Measurements from ENCODE around the gene TSSK6.

Gene TSSK6

DNA sequence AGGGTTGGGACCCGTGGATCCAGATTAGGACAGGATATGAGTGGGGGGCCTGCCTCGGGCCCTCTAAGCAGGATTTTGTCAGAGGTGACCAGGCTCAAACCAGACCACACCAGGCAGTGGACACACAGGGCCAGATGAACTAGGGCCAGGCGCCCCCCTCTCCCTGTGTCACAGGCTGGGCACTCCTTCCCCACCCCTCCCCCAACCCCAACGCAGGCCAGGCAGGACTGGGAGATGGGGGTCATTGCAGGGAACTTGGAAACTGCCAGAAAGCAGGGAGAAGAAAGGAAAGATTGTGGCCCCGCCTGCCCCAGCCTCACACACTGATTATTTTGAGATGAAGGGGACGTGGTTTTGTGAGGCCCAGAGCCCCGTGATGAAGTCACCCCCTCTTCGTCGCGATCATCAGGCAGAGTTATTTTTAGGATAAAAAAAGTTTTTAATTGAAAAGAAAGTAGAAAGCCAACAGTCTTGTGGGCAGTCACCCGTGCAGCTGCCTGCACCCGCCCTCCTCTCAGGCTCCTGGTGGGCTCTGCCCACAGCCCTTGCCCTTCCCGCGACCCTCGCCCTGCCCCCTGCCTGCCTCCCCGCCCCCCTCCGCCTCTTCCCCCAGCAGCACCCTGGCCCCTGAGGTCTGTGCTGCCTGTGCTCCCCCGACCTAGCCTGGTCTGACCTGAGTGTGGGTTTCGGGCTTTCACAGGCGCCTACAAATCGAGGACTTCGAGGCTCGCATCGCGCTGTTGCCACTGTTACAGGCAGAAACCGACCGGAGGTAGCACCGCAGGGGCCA lies 11.4 kb upstream of the TSSK6 start:
- Histone ChIP-seq H3K4me3 (ENCODE audit: low read depth, low read length) (no peak overlapping the region), H3K4me1 (ENCODE audit: control insufficient read depth, insufficient read depth, low read length) (no peaks in the 10 kb centered on the region), H3K27me3 (ENCODE audit: control insufficient read depth, insufficient read depth, low read length) (no peaks in the 10 kb centered on the region), H3K36me3 (ENCODE audit: control insufficient read depth, insufficient read depth, low read length) (peaks cover 24% of the 10 kb centered on the region), H3K9ac (ENCODE audit: low read depth, low read length) (no peak overlapping the region), H3K9me3 (ENCODE audit: control insufficient read depth, insufficient read depth, low read length) (no peaks in the 10 kb centered on the region)

DNA sequence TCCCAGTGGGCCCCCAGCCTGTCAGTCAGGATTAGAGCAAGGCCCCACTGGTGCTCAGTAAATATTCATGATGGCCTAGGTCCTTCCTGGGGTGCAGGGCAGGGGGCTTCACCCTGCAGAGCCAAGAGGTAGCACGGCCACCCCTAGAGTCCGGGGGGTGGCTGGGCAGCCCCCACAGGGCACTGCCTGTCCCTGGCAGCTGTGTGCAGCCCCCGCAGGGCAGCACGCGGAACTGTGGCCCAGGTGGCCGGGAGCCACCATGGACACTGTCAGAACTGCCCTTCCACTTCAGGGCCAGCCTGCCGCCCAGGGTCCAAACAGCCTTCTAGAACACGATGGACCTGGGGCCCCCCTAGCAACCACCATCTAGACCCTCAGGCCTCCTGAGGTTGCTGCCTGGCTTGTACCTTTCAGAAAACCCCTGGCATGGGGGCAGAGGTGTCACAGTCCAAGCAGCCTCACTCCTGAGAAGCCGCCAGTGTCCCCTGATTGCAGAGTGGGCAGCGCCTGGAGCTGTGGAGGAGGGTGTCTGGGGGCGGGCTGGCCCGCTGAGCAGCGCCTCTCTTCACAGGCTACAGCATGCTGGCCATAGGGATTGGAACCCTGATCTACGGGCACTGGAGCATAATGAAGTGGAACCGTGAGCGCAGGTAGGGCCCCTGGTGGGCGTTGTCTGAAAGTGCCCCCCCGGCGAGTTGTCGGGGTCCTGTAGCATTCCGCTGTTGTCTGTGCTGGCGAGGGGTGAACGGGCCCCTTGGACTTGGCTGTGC lies 10.4 kb upstream of the TSSK6 start:
- H3K36me3 ChIP-seq (ENCODE audit: control insufficient read depth, insufficient read depth, low read length): peaks cover 24% of the 10 kb centered on the region
- H3K4me1 ChIP-seq (ENCODE audit: control insufficient read depth, insufficient read depth, low read length): no peaks in the 10 kb centered on the region
- H3K9ac ChIP-seq (ENCODE audit: low read depth, low read length): no peak overlapping the region
- H3K27me3 ChIP-seq (ENCODE audit: control insufficient read depth, insufficient read depth, low read length): no peaks in the 10 kb centered on the region
- no peaks in the 10 kb centered on the region for H3K9me3 ChIP-seq (ENCODE audit: control insufficient read depth, insufficient read depth, low read length)
- no peak overlapping the region for H3K4me3 ChIP-seq (ENCODE audit: low read depth, low read length)

DNA sequence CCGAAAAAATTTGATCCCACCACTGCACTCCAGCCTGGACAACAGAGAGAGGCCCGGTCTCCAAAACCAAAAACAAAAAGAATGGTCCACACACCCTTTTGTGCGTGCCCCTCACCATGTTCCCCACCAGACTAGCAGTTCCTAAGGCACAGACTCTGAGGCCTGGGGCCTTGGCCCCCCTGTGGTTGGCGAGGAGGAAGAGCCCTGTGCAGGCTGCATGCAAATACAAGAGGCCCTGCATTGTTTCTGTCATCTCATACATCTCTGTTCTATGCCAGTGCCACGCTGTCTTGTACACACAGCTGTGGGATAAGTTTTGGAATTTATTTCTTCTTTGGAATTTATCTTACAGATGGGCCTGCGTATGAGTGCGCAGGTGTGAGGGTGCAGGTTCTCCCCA lies 8.7 kb upstream of the TSSK6 start:
- Histone ChIP-seq H3K9me3 (ENCODE audit: control insufficient read depth, insufficient read depth, low read length) (no peaks in the 10 kb centered on the region), H3K27me3 (ENCODE audit: control insufficient read depth, insufficient read depth, low read length) (no peaks in the 10 kb centered on the region), H3K9ac (ENCODE audit: low read depth, low read length) (no peak overlapping the region), H3K4me3 (ENCODE audit: low read depth, low read length) (no peak overlapping the region), H3K36me3 (ENCODE audit: control insufficient read depth, insufficient read depth, low read length) (peaks cover 30% of the 10 kb centered on the region), H3K4me1 (ENCODE audit: control insufficient read depth, insufficient read depth, low read length) (no peaks in the 10 kb centered on the region)

DNA sequence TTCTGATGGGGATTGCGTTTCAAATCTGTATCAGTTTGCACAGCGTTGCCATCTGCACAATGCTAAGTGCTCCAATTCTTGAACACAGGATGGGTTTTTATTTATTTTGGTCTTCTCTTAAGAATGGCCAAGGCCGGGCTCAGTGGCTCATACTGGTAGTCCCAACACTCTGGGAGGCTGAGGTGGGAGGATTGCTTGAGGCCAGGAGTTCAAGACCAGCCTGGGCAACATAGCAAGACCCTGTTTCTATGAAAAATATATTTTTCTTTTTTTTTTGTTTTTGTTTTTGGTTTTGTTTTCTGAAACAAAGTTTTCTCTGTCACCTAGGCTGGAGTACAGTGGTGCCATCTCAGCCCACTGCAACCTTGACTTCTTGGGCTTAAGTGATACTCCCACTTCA lies 7.8 kb upstream of the TSSK6 start:
- peaks cover 27% of the 10 kb centered on the region for H3K36me3 ChIP-seq (ENCODE audit: control insufficient read depth, insufficient read depth, low read length)
- no peak overlapping the region for H3K4me3 ChIP-seq (ENCODE audit: low read depth, low read length)
- H3K4me1 ChIP-seq (ENCODE audit: control insufficient read depth, insufficient read depth, low read length): no peaks in the 10 kb centered on the region
- H3K9ac ChIP-seq (ENCODE audit: low read depth, low read length): no peak overlapping the region
- no peaks in the 10 kb centered on the region for H3K9me3 ChIP-seq (ENCODE audit: control insufficient read depth, insufficient read depth, low read length)
- no peaks in the 10 kb centered on the region for H3K27me3 ChIP-seq (ENCODE audit: control insufficient read depth, insufficient read depth, low read length)

DNA sequence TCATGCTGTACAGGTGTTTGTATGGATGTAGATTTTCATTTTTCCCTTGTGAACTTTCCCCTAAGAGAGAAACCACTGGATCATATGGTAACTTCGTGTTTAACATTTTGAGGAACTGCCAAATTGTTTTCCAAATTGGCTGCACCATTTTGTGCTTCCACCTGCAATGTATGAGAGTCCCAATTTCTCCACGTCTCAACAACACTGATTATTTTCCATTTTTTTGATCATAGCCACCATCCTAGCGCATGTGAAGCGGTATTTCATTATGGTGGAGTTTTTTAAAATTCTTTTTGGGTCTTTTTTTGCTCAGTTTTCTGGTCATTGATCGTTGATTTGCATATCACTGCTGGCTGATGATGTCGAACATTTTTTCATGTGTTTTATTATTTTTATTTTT lies 5.6 kb upstream of the TSSK6 start:
- no peak overlapping the region for H3K4me3 ChIP-seq (ENCODE audit: low read depth, low read length)

DNA sequence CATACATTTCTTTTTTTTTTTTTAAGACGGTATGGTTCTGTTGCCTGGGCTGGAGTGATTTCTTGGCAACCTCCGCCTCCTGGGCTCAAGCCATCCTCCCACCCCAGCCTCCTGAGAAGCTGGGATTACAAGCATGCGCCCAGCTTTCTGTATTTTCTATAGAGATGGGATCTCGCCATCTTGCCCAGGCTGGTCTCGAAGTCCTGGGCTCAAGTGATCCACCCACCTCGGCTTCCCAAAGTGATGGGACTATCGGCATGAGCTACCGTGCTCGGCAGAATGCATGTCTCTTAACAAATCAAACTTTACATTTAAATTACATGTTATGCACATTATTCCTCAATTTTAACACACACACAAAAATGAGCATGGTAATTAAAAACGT lies 1.9 kb upstream of the TSSK6 start:
- Histone ChIP-seq H3K9me3 (ENCODE audit: control insufficient read depth, insufficient read depth, low read length) (no peaks in the 10 kb centered on the region), H3K4me1 (ENCODE audit: control insufficient read depth, insufficient read depth, low read length) (peaks cover under 1% of the 10 kb centered on the region), H3K27me3 (ENCODE audit: control insufficient read depth, insufficient read depth, low read length) (no peaks in the 10 kb centered on the region), H3K4me3 (ENCODE audit: low read depth, low read length) (peak overlapping the region; percentile 67), H3K9ac (ENCODE audit: low read depth, low read length) (no peak overlapping the region), H3K36me3 (ENCODE audit: control insufficient read depth, insufficient read depth, low read length) (peaks cover 13% of the 10 kb centered on the region)

More for the DNA sequence above, 5.6 kb upstream of the TSSK6 start:
- Histone ChIP-seq H3K4me1 (ENCODE audit: control insufficient read depth, insufficient read depth, low read length) (no peaks in the 10 kb centered on the region), H3K27me3 (ENCODE audit: control insufficient read depth, insufficient read depth, low read length) (no peaks in the 10 kb centered on the region), H3K36me3 (ENCODE audit: control insufficient read depth, insufficient read depth, low read length) (peaks cover 13% of the 10 kb centered on the region), H3K9ac (ENCODE audit: low read depth, low read length) (no peak overlapping the region), H3K9me3 (ENCODE audit: control insufficient read depth, insufficient read depth, low read length) (no peaks in the 10 kb centered on the region)

DNA sequence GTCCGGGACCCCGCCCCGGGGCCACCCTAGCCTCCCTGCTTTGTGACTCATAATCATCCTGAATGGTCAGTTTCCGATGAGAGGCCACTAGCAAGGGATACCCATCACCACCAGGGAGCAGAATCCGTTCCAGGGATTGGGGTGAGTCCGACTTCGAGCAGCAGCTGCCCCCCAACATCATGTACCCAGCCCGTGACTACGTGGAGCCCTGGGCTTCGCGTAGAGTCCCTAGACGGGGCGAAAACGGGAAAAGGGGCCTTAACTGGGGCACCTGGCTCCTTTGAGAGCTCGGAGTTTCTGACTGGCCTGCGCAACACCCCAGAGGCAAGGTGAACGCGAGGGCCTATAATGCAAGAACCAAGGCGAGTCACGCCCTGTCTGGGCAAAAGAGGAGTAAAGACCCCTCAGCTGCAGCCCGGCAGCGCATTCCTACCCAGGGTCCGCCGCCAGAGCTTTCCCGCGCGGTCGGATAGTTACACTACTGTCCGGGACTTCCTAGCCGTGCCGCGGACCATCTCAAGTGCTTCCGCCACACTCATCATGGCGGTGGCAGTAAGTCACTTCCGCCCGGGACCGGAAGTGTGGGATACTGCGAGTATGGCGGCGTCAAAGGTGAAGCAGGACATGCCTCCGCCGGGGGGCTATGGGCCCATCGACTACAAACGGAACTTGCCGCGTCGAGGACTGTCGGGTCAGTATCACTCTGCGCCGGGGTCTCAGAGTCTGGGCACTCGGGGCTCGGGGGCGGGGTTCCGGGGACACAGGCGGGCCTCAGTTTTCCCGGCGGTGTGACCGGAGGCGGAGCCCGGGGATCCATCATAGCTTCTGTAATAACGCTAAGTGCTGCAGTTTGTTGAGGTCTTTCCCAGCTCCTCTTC lies 533 bp upstream of the TSSK6 start, which contains the start of gene NDUFA13:
TSS of gene NDUFA13 (plus strand) at position 584 of the 878 bp plus-strand sequence. CDS start at position 598, 14 bp downstream.
- peaks cover 13% of the 10 kb centered on the region for H3K36me3 ChIP-seq (ENCODE audit: control insufficient read depth, insufficient read depth, low read length)
- no peaks in the 10 kb centered on the region for H3K27me3 ChIP-seq (ENCODE audit: control insufficient read depth, insufficient read depth, low read length)
- H3K4me3 ChIP-seq (ENCODE audit: low read depth, low read length): peak within 1 kb of the TSS; percentile 67
- H3K9me3 ChIP-seq (ENCODE audit: control insufficient read depth, insufficient read depth, low read length): no peaks in the 10 kb centered on the region
- H3K4me1 ChIP-seq (ENCODE audit: control insufficient read depth, insufficient read depth, low read length): peaks cover 2% of the 10 kb centered on the region
- peak within 1 kb of the TSS; percentile 91 for H3K9ac ChIP-seq (ENCODE audit: low read depth, low read length)

DNA sequence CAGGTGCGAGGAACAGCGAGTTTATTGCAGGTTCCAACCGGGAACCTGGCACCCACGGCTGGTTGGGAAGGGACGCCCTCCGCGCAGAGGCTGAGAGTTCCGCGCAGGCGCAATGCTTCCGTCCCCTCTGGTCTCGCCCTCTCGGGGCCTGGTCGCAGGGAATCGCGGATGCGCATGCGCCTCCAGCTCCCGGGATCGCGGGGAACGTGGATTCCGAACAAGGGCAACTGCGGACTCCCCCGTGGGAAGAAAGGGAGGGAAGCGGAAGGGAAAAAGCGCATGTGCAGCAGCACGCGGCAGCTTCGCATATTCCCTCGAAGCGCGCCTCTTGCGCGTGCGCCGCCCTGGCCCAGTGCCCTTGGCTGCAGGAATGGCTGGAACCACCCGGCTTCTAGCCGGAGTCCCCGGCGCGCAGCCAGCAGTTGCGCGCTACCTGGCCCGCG lies 1.1 kb downstream of the TSSK6 start:
- H3K27me3 ChIP-seq (ENCODE audit: control insufficient read depth, insufficient read depth, low read length): no peaks in the 10 kb centered on the region
- no peak overlapping the region for H3K9ac ChIP-seq (ENCODE audit: low read depth, low read length)
- no peak overlapping the region for H3K4me3 ChIP-seq (ENCODE audit: low read depth, low read length)
- peaks cover 3% of the 10 kb centered on the region for H3K36me3 ChIP-seq (ENCODE audit: control insufficient read depth, insufficient read depth, low read length)
- no peaks in the 10 kb centered on the region for H3K9me3 ChIP-seq (ENCODE audit: control insufficient read depth, insufficient read depth, low read length)
- H3K4me1 ChIP-seq (ENCODE audit: control insufficient read depth, insufficient read depth, low read length): peaks cover 2% of the 10 kb centered on the region

DNA sequence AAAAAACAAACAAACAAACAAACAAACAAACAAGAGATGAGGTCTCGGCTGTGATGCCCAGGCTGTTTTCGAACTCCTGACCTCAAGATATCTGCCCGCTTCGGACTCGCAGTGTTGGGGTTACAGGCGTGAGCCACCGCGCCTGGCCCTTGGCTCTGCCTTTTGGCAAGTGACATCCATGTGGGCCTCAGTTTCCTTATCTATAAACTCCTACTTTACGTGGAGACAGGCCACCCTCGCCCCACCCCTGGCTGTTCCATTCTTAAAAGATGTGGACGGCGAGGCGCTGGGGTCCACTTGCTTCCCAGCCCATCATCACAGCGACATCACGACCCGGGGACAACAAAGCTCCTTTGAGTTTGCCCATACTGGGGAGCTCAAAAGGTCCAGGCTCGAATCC lies 1.7 kb downstream of the TSSK6 start:
- Histone ChIP-seq H3K27me3 (ENCODE audit: control insufficient read depth, insufficient read depth, low read length) (no peaks in the 10 kb centered on the region), H3K9ac (ENCODE audit: low read depth, low read length) (no peak overlapping the region), H3K4me1 (ENCODE audit: control insufficient read depth, insufficient read depth, low read length) (peaks cover 2% of the 10 kb centered on the region), H3K36me3 (ENCODE audit: control insufficient read depth, insufficient read depth, low read length) (no peaks in the 10 kb centered on the region), H3K9me3 (ENCODE audit: control insufficient read depth, insufficient read depth, low read length) (no peaks in the 10 kb centered on the region), H3K4me3 (ENCODE audit: low read depth, low read length) (no peak overlapping the region)

DNA sequence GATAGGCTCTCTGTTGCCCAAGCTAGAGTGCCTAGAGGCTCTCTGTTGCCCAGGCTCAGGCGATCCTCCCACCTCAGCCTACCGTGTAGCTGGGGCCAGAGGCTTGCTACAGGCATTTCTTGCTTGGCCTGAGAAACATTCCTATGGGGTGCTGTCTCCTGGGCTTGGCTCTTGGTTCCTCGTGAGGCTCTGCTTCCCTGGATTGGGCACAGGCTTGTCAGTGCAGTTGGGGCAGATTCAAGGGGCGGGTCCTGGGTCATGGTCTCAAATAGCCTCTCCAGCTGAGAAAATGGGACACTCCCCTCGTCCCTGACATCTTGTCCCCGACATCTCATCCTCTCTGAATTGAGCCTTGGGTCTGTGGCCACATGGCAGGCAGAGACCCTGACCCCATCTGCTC lies 4.9 kb downstream of the TSSK6 start:
- H3K4me1 ChIP-seq (ENCODE audit: control insufficient read depth, insufficient read depth, low read length): peaks cover 2% of the 10 kb centered on the region
- no peaks in the 10 kb centered on the region for H3K9me3 ChIP-seq (ENCODE audit: control insufficient read depth, insufficient read depth, low read length)
- no peak overlapping the region for H3K9ac ChIP-seq (ENCODE audit: low read depth, low read length)
- H3K36me3 ChIP-seq (ENCODE audit: control insufficient read depth, insufficient read depth, low read length): peaks cover 14% of the 10 kb centered on the region
- no peaks in the 10 kb centered on the region for H3K27me3 ChIP-seq (ENCODE audit: control insufficient read depth, insufficient read depth, low read length)
- H3K4me3 ChIP-seq (ENCODE audit: low read depth, low read length): no peak overlapping the region

DNA sequence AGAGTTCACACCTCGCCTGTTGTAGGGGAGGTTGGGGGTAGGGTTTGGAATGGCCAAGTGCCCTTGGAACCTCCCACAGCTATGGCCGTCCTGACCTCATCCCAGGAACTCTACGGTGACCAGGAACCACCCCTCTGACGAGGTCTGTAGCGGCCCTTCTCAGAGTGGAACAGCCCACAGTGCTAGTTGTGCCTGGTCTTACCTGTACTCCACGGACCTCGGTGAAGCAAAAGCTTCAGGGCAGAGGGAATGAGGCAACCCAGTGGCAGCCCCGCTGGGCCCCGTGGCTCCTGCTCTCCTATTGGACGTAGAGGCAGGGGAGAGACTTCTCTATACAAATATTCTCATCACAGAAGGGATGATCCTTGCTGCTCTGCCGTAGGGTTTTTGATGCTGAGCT lies 7.1 kb downstream of the TSSK6 start:
- no peaks in the 10 kb centered on the region for H3K27me3 ChIP-seq (ENCODE audit: control insufficient read depth, insufficient read depth, low read length)
- no peak overlapping the region for H3K9ac ChIP-seq (ENCODE audit: low read depth, low read length)
- H3K9me3 ChIP-seq (ENCODE audit: control insufficient read depth, insufficient read depth, low read length): no peaks in the 10 kb centered on the region
- peaks cover 29% of the 10 kb centered on the region for H3K36me3 ChIP-seq (ENCODE audit: control insufficient read depth, insufficient read depth, low read length)
- H3K4me1 ChIP-seq (ENCODE audit: control insufficient read depth, insufficient read depth, low read length): peaks cover 2% of the 10 kb centered on the region
- no peak overlapping the region for H3K4me3 ChIP-seq (ENCODE audit: low read depth, low read length)
